NOMO-1 treated with dmso at 0.1 percent for 144 hours (cell line): Measurements from ENCODE around the gene RAD23A.
A peak's percentile ranks its signal among the peaks of the same experiment; 100 is the strongest.
"Not testable (repeated sequence)": the region's sequence is repeated elsewhere in the genome, so short reads cannot be mapped to it uniquely, and the experiment has no call there.

Source experiments
- DNase-seq: peaks from one replicate; lab custom pipeline; 2025; ENCODE audit not compliant: unreplicated experiment; lab: John Stamatoyannopoulos, UW

The RAD23A gene

GRCh38 chr19:12954612-12954962 is 8.9 kb downstream of the RAD23A start:
- no peak for DNase-seq

GRCh38 chr19:12955575-12955974 is 9.9 kb downstream of the RAD23A start:
- DNase-seq = not testable (repeated sequence)

GRCh38 chr19:12955996-12956395 is 10.3 kb downstream of the RAD23A start:
- DNase-seq = no peak

GRCh38 chr19:12956446-12957388 is 11.1 kb downstream of the RAD23A start, which contains the start of gene GADD45GIP1:
Gene GADD45GIP1 (minus strand): TSS chr19:12957223. CDS start chr19:12957212, 11 bp downstream.
- peak; percentile 51 for DNase-seq

- DNase-seq = not testable (repeated sequence)
Observed at GRCh38 chr19:12957389-12957952, 11.8 kb downstream of the RAD23A start.

- no peak for DNase-seq
Observed at GRCh38 chr19:12959481-12959880, 13.8 kb downstream of the RAD23A start.

- peak; percentile 38 for DNase-seq
Observed at GRCh38 chr19:12965017-12965811, 19.6 kb downstream of the RAD23A start.

- no peak for DNase-seq
Observed at GRCh38 chr19:12965812-12966135, 20.1 kb downstream of the RAD23A start.

- no peak for DNase-seq
Observed at GRCh38 chr19:12967907-12968306, 22.2 kb downstream of the RAD23A start.

- no peak for DNase-seq
Observed at GRCh38 chr19:12969292-12969988, 23.8 kb downstream of the RAD23A start, which contains the start of gene DAND5. Gene DAND5 (plus strand): TSS chr19:12969576. CDS start chr19:12969661, 85 bp downstream.

- DNase-seq = no peak
Observed at GRCh38 chr19:12970070-12970820, 24.6 kb downstream of the RAD23A start.

- DNase-seq = no peak
Observed at GRCh38 chr19:12973236-12973635, 27.6 kb downstream of the RAD23A start.

GRCh38 chr19:12974301-12975220 is 28.9 kb downstream of the RAD23A start:
- no peak for DNase-seq

GRCh38 chr19:12975221-12975741 is 29.6 kb downstream of the RAD23A start:
- DNase-seq = no peak

- DNase-seq = not testable (repeated sequence)
Observed at GRCh38 chr19:12976109-12976508, 30.4 kb downstream of the RAD23A start.

GRCh38 chr19:12979974-12980373 is 34.3 kb downstream of the RAD23A start:
- no peak for DNase-seq

GRCh38 chr19:12982648-12983047 is 37.0 kb downstream of the RAD23A start:
- no peak for DNase-seq

GRCh38 chr19:12983091-12983490 is 37.4 kb downstream of the RAD23A start:
- no peak for DNase-seq
